Measurements from ENCODE around the gene KRT25.

- TF ChIP-seq CTCF (IDR thresholded peaks at IDR 0.05) (no peak), POLR2A (IDR thresholded peaks at IDR 0.05) (no peak)
These were observed 39.3 kb upstream of the KRT25 start for GRCh38 chr17:40794466-40794865.
